AG09319 (cell line): Measurements from ENCODE around the gene RAD52.

Source experiments
- DNase-seq: peaks from one replicate; pipeline ENCODE4 v3.0.0-alpha.2; 2010; ENCODE audit warnings: low read depth; ENCODE audit errors: extremely low read depth
- CTCF ChIP-seq: IDR thresholded peaks from 2 replicates; pipeline ENCODE4 v1.5.1; 2011; ENCODE audit warnings: low read depth, mild to moderate bottlenecking, inconsistent platforms, low read length, moderate library complexity

Gene RAD52

GRCh38 chr12:907413-908185 is 41.9 kb downstream of the RAD52 start:
- DNase-seq = no peak
- no peak for TF ChIP-seq CTCF

GRCh38 chr12:906062-906585 is 43.4 kb downstream of the RAD52 start:
- TF ChIP-seq CTCF = no peak
- DNase-seq = no peak

GRCh38 chr12:905261-906031 is 44.0 kb downstream of the RAD52 start:
- no peak for TF ChIP-seq CTCF

GRCh38 chr12:904010-904414 is 45.5 kb downstream of the RAD52 start:
- TF ChIP-seq CTCF = no peak
- DNase-seq = no peak

More at GRCh38 chr12:905261-906031, 44.0 kb downstream of the RAD52 start:
- DNase-seq = no peak

GRCh38 chr12:903055-903454 is 46.4 kb downstream of the RAD52 start:
- no peak for DNase-seq
- no peak for TF ChIP-seq CTCF

- DNase-seq = no peak
- no peak for TF ChIP-seq CTCF
These were observed 46.9 kb downstream of the RAD52 start for GRCh38 chr12:902581-902980.

GRCh38 chr12:897386-897785 is 52.1 kb downstream of the RAD52 start:
- DNase-seq = no peak
- no peak for TF ChIP-seq CTCF
